NCI-H2171 treated with DMSO at 0.1 percent for 48 hours (cell line): ENCODE measurements around the gene CAPZA1.
A peak's percentile ranks its signal among the peaks of the same experiment; 100 is the strongest.
"Not testable (repeated sequence)": the region's sequence is repeated elsewhere in the genome, so short reads cannot be mapped to it uniquely, and the experiment has no call there.

Experiments
- DNase-seq: peaks from one replicate; lab custom pipeline; 2025; lab: John Stamatoyannopoulos, UW

The CAPZA1 gene

DNA sequence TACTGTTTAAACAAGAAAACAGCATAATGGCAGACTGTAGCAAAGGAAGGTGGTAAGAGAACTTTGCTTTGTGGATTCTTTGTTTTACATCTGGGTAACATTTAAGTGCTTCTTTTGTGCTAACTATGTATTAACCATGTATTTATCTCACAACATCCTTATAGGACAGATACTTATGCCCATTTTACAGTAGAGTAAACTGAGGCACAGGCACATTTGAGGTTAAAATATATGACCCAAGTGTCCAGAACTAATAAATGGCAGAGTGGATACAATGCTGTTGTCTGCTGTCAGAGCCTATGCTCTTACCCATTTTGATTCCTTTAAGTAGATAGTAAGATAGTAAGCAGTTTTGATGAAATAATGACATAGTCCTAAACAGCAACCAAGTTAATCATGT is 7.3 kb downstream of the CAPZA1 start:
- no peak for DNase-seq

DNA sequence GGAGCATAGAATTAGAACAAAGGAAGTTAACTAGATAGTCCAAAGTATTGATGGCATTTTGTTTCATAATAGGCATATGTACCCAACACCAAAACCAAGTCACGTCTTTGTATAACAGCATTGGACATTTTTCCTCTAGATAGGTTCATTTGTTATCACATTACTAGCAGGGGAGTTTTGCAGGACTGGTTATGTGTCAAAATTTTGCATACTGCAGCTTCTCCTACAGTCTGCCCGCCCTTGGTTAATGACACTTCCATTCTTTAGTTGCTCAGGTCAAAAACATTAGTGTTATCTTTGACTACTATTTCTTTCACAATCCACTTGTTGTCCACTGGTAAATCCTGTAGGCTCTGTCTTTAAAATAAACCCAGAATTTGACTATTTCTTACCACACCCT is 8.9 kb downstream of the CAPZA1 start:
- no peak for DNase-seq

DNA sequence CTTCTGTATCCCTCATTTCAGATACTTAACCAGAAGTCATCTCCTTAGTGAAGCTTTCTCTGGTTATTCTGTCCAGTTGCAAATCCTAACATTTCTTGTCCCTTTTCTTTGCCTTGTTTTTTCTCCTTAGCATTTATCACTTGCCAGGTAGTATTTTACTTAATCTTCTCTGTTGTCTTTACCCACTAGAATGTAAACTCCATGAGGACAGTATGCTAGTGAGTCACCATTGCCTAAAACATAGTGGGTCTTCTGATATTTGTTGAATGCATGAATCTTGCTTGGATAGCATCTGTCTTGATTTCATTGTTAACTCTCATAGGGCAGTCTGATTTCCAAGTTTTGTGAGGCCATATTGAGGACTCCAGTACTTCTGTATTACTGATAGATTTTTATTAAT is 9.6 kb downstream of the CAPZA1 start:
- no peak for DNase-seq

DNA sequence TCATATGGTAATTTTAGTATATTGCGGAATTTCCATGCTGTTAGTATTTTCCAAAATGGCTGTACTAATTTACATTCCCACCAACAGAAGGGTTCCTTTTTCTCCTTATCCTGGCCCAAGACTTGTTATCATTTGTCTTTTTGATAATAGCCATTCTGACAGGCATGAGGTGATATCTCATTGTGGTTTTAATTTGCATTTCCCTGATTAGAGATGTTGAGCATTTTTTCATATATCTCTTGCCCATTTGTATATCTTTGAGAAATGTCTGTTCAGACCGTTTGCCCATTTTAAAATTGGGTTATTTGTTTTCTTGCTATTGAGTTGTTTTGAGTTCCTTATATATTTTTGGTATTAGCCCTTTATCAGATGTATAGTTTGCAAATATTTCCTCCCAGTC is 14.0 kb downstream of the CAPZA1 start:
- DNase-seq: no peak

DNA sequence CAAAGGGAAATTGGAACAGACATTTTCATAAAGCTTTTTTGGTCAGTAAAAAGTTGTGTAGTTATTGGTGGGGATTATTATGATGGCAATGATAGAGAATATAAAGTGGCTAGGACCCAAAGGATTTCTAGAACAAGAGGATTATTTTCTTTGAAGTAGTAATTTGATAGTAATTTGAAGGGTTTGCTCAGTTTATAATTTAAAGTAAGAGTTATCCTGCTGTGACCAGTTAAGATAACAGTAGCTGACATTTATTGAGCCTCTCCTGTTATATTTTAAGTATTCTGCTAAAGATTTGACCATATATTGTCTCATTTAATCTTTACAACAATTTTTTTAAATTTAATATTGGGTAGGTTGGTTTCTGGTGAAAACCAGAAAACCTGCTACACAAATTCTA is 14.7 kb downstream of the CAPZA1 start:
- DNase-seq: no peak

DNA sequence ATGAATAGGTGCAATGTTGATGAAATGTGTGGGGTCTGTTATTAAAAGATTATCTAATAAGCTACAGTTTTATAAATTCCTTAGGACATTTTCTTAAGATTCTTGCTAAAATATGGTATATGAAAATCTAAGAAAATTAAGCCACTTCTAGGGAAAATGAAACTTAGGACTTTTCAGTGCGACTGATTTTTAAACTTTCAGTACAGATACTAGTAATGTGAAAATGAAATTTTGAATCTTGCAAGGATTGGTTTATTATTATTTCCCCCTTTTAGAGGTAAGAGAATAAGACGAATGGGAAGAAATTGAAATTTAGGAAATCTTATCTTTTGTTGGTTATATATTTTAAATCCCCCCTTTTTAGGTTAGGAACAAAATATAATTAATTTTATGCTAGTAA is 16.4 kb downstream of the CAPZA1 start:
- DNase-seq: no peak

DNA sequence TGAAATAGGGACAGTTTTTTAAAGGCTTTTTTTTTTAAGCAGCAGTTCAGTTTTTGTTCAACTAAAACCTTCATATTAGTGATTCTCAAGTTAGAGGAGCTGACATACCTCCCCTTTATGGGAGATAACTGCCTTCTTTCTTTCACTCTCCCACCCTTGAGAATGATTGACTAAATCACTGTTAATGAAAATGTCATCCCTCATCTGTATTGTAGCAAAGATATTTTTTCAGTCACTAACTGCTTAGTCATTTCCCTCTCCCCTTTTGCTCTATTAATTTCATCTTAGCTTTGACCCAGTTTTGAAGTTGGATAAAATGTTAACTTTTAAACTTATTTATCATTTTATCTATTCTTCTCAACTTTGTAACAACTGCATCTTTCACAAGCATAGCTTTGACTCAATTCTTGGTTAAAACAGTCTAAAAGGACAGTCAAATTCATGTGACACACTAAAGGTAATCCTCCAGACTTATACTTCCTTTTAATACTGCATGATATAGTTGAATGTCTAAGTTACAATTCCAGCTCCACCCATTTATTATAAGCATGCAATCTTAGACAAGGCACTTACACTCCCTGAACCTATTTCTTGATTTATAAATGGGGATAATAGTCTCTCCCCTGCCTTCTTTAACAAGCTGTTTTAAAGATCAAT is 17.1 kb downstream of the CAPZA1 start:
- DNase-seq: no peak

DNA sequence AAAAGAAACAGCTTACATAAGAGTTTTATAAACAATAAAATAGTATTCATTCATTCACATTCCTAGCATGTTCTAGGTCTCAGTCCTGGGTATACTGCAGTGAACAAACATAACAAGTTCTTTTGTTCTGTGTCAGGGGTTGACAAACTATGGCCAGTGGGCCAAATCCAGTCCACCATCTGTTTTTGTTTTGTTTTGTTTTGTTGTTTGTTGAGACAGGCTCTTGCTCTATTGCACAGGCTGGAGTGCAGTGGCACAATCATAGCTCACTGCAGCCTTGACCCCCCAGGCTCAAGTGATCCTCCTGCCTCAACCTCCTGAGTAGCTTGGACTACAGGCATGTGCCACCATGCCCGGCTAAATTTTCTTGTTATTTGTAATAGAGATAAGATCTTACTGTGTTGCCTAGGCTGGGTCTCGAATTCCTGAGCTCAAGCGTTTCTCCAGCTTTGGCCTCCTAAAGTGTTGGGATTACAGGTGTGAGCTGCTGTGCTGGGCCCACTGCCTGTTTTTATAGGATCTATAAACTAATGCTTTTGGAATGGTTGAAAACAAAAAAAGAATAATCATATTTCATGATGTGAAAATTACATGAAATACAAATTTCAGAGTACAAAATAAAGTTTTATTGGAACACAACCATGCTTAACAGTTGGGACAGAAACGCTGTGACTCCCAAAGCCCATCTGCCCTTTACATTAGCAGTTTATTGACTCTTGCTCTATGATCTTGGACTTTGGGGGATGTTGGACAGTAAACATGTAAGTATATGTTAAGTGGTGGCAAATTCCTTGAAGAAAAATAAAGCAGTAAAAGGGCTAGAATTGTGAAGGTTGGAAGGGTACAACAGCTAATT is 17.9 kb downstream of the CAPZA1 start:
- no peak for DNase-seq

DNA sequence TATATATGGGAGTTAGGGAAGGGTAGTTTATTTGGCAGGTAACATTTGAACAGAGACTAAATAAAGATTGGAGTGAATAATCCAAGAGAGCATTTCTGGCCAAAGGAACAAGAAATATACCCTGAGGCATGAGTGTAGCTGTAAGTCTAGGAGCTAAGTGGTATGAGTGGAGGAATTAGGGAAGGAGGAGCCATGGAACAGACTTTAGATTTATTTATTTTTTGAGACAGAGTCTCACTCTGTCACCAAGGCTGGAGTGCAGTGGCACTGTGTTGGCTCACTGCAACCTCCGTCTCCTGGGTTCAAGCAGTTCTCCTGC is 18.4 kb downstream of the CAPZA1 start:
- DNase-seq: no peak

DNA sequence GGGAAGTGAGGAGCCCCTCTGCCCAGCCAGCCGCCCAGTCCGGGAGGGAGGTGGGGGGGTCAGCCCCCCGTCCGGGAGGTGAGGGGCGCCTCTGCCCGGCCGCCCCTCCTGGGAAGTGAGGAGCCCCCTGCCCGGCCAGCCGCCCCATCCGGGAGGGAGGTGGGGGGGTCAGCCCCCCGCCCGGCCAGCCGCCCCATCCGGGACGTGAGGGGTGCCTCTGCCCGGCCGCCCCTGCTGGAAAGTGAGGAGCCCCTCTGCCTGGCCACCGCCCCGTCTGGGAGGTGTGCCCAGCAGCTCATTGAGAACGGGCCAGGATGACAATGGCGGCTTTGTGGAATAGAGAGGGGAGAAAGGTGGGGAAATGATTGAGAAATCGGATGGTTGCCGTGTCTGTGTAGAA is 20.8 kb downstream of the CAPZA1 start:
- not testable (repeated sequence) for DNase-seq

DNA sequence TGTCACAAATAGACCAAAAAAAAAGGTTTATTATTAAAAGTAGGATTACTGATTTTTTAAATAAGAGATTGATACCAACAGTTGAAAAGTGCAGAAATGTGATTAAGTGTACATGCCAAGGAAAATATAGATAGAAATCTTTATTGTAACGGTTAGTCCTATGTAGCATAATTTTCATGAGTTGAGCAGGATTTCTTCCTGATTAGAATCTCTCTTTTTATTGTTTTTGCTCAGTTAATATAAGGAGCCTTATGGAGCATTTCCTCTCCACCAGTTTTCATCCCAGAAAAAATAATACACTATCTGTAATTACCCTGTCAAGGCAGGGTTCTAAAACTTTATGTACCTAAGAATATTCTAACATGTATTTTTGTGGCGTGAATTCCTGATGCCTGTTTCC is 23.4 kb downstream of the CAPZA1 start:
- DNase-seq: no peak

DNA sequence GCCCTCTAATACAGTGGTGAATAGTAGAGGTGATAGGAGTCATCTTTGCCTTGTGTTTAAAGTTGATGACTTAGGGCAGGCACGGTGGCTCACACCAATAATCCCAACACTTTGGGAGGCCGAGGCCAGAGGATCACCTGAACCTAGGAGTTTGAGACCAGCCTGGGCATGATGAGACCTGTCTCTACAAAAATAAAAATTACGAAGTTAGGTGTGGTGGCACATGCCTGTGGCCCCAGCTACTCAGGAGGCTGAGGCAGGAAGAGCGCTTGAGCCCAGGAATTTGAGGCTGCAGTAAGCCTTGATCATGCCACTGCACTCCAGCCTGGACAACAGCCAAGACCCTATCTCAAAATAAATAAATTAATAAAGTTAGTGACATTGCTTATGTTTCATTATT is 26.6 kb downstream of the CAPZA1 start:
- DNase-seq: no peak

DNA sequence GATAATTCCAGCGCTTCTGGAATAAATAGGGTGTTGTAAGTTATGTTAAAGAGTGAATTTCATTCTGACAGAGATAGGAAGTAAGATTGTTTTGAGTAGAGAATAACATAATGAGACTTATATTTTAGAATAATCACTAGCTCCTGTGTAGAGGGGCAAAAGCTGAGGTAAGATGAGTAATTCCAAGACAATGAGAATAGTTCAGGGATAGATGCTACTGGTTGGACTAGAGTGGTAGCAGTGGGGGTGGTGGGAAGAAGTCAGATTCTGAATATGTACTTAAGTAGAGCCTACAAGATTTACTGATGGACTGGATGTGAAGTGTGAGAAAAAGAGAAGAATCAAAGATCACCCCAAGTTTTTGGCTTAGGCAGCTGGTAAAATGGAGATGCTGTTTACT is 31.6 kb downstream of the CAPZA1 start:
- no peak for DNase-seq

DNA sequence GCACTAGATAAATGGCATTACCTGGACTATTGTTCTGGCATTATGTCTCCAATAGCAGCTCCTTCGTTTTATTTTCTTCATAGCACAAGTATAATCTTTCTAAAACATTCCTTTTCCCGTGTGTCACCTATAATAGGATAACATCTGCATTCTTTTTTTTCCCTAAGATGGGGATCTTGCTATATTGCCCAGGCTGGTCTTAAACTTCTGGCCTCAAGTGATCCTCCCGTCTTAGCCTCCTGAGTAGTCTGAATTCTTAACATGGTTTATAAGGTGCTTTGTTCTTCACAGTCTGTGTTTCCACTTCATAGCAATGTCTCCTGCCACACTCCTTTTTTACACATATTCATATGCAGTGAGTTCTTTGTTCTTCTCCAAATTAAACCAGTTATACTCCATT is 46.2 kb downstream of the CAPZA1 start:
- DNase-seq: no peak

DNA sequence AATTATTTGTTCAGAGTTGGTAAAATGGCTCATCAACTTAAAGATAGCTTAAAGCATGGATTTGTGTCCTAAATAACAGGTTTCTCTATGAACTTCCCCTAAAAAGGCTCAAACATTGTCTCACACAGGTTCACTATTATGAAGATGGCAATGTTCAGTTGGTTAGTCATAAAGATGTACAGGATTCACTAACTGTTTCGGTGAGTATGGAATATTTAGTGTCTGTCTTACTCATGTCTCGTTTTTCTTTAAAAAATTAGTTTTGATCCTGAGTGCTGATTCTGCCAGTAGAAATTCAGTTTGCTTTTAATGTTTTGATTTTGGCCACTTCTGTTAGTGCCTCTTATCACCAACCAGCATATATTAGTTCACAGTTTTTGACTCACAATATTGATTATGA is 47.3 kb downstream of the CAPZA1 start:
- no peak for DNase-seq

DNA sequence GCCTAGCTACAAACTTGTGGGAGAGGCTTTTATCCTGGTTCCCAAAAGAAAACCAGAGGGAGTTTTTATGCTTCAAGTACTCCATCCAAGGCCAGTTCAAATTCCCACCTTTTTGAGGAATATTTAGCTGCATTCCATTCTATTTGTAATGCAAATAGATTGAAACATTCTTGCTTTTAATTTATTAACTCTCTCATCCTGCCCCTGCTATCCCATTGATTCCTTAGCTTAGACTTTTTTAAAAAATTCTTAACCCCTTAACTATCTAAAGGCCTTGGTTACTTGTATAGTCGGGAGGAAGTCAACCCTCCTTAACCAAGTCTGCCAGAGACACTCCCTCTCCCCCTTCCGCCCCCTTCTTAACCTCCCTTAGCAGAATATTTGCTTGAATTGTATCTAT is 52.4 kb downstream of the CAPZA1 start:
- no peak for DNase-seq

DNA sequence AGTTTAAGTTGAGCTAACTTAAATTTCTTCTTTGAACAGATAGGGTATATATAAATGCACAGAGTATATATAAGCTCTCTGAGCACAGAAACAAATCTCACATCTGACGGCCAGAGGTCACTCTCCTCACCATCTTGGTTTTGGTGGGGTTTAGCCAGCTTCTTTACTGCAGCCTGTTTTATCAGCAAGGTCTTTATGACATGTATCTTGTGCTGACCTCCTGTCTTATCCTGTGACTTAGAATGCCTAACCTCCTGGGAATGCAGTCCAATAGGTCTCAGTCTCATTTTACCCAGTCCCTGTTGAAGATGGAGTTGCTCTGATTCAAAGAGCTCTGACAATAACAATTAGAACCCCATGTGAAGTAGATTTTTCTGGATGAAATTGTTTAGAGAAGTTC is 53.2 kb downstream of the CAPZA1 start:
- DNase-seq: no peak

DNA sequence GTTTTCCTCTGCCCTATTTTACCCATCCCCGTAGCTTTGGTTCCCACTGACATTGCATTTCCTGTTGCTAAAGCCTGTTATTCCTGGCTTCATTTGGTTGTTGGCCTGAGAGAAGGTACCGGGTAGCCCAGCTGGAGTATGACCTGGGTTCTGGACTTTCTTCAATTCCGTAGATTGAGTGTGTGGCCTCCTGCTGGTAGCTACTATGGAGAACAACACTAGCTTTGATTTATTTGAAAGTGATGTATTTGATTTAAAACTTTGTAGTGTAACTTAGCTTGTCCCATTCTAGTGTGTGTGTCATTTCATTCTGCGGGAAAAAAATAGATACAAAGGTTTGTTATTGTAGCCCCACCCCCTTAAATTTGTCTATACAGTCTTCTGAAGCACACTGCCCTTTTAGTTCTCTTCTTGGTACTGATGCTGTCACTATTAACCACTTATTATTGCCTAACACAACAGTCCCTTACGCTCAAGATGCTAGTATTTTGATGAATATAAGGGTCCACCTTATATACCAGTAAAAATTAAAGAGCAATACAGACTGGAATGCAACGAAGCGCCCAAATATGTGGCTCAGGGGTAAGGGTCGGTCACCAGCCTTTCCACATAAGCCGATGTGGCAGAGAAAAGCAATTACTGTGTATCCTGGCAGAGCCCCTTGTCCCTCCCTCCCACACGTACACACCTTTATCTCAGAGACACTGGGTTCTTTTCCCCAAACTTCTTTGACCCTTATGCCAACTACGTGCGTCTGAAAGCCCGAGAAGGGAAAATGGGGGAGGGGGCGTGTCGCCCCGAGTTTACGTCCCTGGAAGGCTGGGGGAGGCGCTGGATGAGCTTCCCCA is 54.2 kb downstream of the CAPZA1 start:
- DNase-seq: peak; percentile 41

DNA sequence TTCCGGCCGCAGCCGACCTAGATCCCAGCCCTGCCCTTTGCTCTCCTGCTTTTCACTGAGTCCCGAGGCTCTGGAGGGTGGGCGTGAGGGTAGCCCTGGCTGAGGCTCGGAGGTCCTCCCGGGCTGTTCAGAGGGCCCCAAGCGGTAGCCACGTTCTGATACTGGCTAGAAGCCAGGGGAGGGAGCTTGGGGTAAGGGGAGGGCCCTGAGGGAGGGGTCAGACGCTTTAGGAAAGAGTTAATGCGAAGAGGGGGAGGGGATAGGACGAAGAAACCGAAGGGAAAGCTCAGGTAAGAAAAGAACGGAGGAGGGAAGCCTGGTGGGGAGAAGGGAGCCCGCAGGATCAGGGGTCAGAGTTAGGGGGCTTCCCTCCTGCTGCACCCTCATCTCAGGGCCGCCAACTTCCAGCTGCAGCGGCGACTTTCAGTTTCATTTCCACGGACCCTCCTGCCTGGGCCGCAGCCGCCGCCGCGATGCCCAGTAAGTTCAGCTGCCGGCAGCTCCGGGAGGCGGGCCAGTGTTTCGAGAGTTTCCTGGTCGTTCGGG is 54.9 kb downstream of the CAPZA1 start, which contains the start of gene MOV10:
Gene MOV10, plus strand, starts transcription at position 220 of the 546 bp plus-strand sequence. Its CDS starts 254 bp downstream, at position 474.
- peak; percentile 55 for DNase-seq

DNA sequence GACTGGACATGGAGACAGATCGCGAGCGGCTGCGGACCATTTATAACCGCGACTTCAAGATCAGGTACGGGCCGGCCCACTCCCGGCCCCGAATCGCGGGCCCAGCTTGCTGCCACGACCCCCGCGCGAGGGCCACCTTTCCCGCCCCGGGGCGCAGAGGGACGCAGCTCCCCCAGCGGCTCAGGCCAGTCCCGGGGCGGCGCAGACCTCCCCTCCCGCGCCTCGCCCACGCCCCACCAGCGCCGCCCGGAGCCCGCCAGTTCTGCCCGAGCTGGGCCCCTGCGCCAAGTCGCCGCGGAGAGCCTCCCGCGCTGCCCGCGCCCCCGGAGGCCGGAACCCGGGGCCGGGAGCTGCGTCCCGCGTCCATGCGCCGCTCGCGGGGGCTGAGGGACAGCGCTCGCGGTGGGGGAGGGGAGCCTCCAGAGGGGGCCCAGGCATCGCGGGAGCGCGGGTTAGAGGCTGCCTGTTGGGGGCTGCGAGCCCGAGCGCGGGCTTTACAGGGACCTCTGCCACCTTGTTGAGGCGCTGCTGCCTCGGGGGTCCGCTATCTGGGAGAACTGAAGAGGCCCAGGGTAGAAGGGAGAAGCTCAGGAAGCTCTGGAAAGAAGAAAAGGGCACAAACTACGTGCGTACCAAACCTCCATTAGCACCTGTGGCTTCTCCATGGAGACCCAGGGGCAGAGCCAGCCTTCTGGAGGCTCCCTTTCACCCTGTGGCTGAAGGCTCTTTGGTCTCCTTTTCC is 55.5 kb downstream of the CAPZA1 start:
- DNase-seq: peak; percentile 30

DNA sequence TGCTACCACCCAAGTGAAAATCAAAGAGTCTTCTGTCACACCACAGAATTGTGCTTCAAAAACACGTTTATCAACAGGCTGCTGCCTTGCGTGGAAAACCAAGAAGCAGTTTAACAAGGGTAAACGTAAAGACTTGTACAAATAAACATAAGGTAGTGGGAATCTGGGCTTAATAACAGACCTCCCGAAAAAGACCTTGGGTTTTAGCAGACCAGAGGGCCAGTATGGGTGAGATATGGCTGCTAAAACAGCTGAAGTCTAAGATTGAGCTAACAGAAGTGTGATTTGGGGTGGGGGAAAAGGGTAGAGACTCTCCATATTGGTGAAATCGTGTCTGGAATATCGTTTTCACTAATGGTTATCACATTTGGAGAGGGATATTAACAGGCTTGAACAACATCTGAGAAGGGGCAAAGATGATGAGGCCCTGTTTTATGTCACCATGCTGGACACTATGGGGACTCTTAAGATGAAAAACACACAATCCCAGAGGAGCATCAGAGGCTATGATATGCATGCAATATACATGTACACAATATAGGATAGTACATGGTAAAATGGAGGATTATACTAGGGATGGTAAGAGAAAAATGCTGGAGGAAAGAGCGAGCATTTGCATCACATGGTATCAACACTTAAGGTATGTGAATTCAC is 56.2 kb downstream of the CAPZA1 start:
- no peak for DNase-seq
